GM18951 (cell line): ENCODE measurements around the gene GHRL.
A peak's percentile ranks its signal among the peaks of the same experiment; 100 is the strongest.

Experiments used
- POLR2A ChIP-seq: IDR thresholded peaks from 4 replicates; pipeline ENCODE4 v1.6.1; 2011; ENCODE audit warnings: mild to moderate bottlenecking; ENCODE audit not compliant: insufficient read length, insufficient read depth; ENCODE audit errors: extremely low read depth
- in situ Hi-C: fragments of 300-500 bp; cut with MboI; formaldehyde crosslinking; loops from one replicate; pipeline ENCODE4 v1.12.0; 2022; ENCODE audit warnings: low sequenced_read_pairs, mixed read lengths, inconsistent platforms; ENCODE audit not compliant: unreplicated experiment

GHRL gene, protein sequence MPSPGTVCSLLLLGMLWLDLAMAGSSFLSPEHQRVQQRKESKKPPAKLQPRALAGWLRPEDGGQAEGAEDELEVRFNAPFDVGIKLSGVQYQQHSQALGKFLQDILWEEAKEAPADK

GRCh38 chr3:10292505-10293419 lies at the start of gene GHRL:
GHRL (minus strand) TSS chr3:10292947; CDS start chr3:10290180, 2,767 bp downstream.
- TF ChIP-seq POLR2A = peak; percentile 51
- in situ Hi-C loops = no loop called here

DNA sequence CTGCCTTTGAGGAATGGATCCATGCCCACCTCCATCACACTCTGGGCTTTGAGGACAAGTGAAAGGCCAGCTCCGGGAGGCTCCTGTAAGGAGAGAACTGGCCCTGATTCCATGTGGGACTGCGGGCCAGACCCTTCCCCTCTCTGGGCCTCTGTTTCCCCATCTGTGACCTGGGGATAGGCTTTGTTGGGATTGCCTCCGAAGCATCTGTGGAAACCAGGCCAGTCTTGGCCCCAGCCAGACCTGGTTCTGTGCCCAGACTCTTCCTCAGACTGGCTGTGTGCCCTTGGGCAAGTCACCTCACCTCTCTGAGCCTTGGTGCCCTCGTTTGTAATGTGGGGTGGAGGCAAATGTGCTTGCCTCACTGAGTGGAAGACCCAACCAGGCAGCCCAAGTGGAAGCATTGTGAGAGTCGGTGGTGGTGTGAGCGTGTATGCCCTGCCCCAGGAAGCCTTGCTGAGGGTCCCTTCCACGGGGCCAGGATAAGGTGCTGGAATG lies 49.2 kb upstream of the GHRL start:
- no peak for TF ChIP-seq POLR2A
- in situ Hi-C loops = no loop called here

DNA sequence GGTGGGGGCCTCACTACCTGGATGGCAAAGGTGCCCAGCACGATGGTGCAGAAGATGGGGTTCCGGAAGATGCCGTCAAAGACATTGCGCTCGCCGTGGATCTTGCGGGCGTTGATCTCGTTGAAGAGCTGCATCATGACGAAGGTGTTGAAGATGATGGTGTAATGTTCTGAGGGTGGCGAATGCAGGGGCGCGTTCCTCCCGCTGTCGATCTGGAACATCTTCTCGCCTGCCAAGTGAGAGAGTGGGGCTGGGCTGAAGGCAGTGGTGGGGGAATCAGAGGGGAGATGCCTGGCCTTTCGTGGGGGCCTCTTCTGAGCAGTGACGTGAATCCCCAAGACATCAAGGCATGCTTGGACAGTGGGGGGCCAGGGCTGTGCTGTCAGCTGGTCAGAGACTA lies 47.7 kb upstream of the GHRL start:
- in situ Hi-C loops = no loop called here

DNA sequence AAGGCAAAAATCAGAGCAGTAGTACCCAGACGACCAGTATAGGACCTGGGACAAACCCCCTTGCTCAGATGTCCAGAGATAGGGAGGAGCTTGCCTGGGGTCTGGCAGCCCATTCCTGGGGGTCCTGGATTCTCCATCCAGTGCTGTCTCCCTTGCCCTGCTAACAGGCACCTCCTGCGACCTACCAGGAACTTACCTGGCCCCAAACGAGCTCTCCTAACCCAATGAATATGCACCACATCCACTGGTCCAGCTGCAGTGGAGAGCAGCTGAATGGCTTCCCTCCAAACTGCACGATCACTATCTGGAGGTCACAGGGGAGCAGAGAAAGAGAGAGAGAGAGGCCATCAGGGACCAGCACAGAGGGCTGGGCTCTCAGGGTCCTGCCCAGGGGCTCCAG lies 47.3 kb upstream of the GHRL start:
- no peak for TF ChIP-seq POLR2A
- in situ Hi-C loops = no loop called here

More for the DNA sequence above, 47.7 kb upstream of the GHRL start:
- TF ChIP-seq POLR2A = no peak

DNA sequence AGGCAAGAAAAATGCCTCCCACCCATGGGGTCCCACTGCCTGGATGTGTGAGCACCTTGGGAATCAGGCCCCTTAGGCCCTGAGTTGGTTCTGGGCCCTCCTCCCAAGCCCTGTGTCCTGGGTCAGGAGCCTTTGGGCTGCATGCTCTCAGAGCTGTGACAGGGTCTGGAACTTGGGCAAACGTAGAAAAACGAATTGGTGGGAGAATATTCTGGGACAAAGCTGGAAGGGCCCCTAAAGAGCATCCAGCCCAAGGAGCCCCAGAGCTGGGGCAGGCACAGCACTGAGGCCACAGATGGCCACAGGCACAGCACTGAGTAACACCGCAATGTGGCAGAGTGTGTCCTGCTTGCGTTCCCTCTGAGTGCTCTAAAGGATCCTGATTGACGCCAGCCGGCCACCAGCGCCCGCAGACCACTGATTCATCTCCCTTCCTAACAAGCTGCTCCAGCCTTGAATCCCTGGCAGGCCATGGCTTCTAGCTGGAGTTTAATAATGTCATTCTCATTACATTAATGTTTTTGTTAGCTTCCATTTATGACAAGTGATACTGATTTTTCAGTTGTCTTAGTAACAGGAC lies 46.7 kb upstream of the GHRL start:
- no peak for TF ChIP-seq POLR2A
- in situ Hi-C loops = no loop called here

DNA sequence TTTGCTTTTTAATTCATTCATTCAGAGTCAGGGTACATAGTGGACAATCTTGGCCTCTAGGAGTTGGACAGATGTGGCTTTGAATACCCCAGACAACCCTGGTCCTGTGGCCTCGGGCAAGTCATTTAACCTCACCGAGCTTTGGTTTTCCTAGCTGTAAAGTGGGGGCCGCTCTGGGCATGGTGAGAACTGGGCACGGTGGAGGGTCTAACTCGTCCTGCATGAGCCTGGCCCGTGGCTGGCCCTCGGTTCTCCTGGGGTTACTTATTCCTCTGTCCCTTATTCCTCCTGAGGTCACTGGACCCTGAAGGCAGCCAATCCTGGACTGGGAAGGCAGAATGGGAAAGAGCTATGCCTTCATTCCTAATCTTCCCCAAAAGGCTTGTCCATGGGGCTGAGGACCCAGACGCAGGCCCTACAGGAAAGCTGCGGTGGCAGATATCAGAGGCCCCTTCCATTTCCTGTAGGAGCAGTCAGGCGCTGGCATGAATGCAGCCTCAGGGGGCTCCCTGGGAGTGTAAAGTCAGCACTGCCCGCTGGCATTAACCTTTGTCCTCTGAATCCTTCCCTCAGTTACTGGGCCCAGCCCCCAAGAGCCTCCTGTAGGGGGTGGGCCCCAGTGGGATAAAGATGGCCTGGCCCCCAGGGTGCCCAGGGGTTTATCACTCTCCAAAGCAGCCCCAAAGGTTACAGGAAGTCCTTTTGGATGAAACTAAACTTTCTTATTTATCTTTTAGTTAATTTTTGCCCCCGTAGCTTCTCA lies 46.0 kb upstream of the GHRL start:
- no peak for TF ChIP-seq POLR2A
- in situ Hi-C loops = no loop called here

DNA sequence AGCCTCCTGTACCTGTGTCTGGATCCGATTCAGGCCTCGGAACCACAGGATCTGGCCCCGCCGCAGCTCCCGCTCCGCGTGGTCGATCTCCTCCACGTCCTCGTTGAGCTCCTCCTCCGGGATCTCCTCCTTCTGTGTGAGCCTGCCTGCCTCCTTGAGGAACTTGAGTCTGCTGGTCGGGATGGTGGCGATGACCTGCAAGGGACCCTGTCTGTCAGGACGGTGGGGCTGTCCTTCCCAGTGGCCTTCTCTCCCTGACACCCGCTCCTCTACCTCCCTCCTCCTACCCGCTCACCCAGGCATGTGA lies 45.4 kb upstream of the GHRL start:
- TF ChIP-seq POLR2A = no peak
- in situ Hi-C loops = no loop called here

GRCh38 chr3:10337323-10338163 lies 44.8 kb upstream of the GHRL start:
- TF ChIP-seq POLR2A = no peak
- in situ Hi-C loops = no loop called here

DNA sequence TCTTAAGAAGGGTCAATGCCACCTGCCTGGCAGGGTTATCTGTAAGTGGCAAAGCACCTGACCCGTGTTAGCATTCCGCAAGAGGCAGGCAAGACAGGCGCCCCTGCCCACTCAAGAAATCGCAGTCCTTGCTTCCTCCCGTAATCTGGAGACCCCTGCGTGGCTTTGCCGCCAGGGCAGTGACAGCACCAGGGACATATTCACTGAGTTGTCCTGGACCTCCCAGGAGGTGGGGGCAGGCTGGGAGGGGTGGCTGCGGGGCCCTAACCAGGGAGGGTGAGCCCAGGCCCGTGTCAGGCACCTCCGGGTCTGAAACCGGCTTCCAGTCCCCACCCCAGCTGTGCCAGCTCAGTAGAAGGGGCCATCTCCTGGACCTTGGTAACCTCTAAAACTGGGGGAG lies 44.0 kb upstream of the GHRL start:
- in situ Hi-C loops = no loop called here
- no peak for TF ChIP-seq POLR2A

- TF ChIP-seq POLR2A = no peak
Measured at GRCh38 chr3:10335871-10336622, 43.3 kb upstream of the GHRL start.

DNA sequence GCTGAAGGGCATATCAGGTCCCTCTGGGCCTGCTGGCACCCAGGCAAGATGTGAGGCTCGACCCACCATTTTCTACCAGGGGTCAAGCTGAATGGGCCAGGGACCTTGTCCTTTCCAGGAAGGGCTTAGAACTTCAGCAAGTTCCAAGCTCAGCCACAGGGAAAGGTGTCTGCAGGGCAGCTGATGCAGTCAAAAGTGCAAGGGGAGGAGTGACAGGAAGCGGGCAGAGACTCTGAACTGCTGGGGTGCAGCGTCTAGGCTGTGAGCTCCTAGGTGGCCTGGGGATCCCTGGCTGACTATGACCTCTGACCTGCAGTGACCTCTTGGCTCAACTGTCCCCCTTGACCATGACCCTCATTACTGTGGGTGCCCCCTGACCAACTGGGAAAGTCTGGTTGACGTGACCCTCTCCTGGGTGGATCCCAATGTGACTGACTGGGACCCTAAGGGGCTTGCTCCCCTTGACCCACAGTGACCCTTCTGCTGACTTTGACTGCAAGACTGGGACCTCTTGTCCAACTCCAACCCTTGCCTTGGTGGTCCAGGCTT lies 42.5 kb upstream of the GHRL start:
- no peak for TF ChIP-seq POLR2A
- in situ Hi-C loops = no loop called here

More at GRCh38 chr3:10335871-10336622, 43.3 kb upstream of the GHRL start:
- in situ Hi-C loops = no loop called here
